ENCODE measurements around the gene GLYATL2. TPM values are rescaled to one million over a fixed set of nuclear protein-coding genes. Genes with fewer than 3 reads are reported as not detected.

GLYATL2 gene
- polyA plus RNA-seq, 1 donor from 2014 or later: not detected

DNA sequence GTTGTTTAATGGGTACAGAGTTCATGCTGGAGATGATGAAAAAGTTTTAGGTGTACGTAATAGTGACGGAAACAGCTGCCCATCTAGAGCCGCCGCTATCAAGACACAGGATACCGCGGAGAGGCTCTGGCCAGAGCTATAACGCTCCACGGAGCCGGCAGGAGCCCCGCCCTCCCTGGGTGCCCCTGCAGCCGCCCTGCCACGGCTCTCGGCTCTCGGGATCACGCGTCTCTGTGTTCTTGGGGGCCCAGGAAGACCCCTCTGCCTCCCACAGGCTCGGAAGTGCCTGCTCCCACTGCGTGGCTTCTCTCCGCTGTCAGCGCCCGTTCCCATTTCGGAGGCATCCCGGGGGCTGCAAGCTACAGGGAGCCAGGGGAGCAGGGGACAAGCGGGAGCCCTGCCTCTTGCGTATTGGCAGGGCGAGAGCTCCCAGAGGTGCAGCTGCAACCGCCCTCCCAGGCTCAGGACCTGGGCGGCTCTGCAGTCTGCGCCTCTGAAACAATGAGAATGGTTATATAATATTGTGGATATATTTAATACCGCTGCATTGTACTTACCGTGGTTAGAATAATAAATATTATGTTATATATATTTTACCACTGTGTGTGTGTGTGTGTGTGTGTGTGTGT is 13.7 kb downstream of the GLYATL2 start:
- TF ChIP-seq EP300 (conservative IDR thresholded peaks at IDR 0.05; ENCODE audit: poor library complexity, severe bottlenecking): no peak
- TF ChIP-seq SMC3 (conservative IDR thresholded peaks at IDR 0.05; ENCODE audit: poor library complexity): no peak
- TF ChIP-seq, protein P1, sequence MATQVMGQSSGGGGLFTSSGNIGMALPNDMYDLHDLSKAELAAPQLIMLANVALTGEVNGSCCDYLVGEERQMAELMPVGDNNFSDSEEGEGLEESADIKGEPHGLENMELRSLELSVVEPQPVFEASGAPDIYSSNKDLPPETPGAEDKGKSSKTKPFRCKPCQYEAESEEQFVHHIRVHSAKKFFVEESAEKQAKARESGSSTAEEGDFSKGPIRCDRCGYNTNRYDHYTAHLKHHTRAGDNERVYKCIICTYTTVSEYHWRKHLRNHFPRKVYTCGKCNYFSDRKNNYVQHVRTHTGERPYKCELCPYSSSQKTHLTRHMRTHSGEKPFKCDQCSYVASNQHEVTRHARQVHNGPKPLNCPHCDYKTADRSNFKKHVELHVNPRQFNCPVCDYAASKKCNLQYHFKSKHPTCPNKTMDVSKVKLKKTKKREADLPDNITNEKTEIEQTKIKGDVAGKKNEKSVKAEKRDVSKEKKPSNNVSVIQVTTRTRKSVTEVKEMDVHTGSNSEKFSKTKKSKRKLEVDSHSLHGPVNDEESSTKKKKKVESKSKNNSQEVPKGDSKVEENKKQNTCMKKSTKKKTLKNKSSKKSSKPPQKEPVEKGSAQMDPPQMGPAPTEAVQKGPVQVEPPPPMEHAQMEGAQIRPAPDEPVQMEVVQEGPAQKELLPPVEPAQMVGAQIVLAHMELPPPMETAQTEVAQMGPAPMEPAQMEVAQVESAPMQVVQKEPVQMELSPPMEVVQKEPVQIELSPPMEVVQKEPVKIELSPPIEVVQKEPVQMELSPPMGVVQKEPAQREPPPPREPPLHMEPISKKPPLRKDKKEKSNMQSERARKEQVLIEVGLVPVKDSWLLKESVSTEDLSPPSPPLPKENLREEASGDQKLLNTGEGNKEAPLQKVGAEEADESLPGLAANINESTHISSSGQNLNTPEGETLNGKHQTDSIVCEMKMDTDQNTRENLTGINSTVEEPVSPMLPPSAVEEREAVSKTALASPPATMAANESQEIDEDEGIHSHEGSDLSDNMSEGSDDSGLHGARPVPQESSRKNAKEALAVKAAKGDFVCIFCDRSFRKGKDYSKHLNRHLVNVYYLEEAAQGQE (IDR thresholded peaks at IDR 0.05; ENCODE audit: borderline replicate concordance): no peak
- no peak for TF ChIP-seq EZH2 (IDR thresholded peaks at IDR 0.05; ENCODE audit: borderline replicate concordance, insufficient read depth, low read length, poor library complexity, severe bottlenecking)
- no peak for TF ChIP-seq RAD21 (conservative IDR thresholded peaks at IDR 0.05)
- TF ChIP-seq POLR2AphosphoS5 (IDR thresholded peaks at IDR 0.05): no peak
- no peak for TF ChIP-seq TAF1 (IDR thresholded peaks at IDR 0.05; ENCODE audit: low read depth)
- no peak for TF ChIP-seq MXI1 (conservative IDR thresholded peaks at IDR 0.05; ENCODE audit: poor library complexity, severe bottlenecking)
- TF ChIP-seq, protein P2, sequence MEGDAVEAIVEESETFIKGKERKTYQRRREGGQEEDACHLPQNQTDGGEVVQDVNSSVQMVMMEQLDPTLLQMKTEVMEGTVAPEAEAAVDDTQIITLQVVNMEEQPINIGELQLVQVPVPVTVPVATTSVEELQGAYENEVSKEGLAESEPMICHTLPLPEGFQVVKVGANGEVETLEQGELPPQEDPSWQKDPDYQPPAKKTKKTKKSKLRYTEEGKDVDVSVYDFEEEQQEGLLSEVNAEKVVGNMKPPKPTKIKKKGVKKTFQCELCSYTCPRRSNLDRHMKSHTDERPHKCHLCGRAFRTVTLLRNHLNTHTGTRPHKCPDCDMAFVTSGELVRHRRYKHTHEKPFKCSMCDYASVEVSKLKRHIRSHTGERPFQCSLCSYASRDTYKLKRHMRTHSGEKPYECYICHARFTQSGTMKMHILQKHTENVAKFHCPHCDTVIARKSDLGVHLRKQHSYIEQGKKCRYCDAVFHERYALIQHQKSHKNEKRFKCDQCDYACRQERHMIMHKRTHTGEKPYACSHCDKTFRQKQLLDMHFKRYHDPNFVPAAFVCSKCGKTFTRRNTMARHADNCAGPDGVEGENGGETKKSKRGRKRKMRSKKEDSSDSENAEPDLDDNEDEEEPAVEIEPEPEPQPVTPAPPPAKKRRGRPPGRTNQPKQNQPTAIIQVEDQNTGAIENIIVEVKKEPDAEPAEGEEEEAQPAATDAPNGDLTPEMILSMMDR (IDR thresholded peaks at IDR 0.05; ENCODE audit: poor library complexity, severe bottlenecking): no peak
- H3K36me3 ChIP-seq (ENCODE audit: insufficient read depth, low read length): no peaks in the 10 kb centered on the region
- H3K4me2 ChIP-seq (ENCODE audit: low read length): no peak overlapping the region
- H3K9me2 ChIP-seq (ENCODE audit: insufficient read depth, low read length): no peaks in the 10 kb centered on the region
- no peaks in the 10 kb centered on the region for H3K27me3 ChIP-seq (ENCODE audit: insufficient read depth, low read depth, low read length)
- H3K27ac ChIP-seq (ENCODE audit: low read length): no peak overlapping the region
- H2AFZ ChIP-seq (ENCODE audit: low read depth, low read length): no peak overlapping the region
- no peaks in the 10 kb centered on the region for H3K79me2 ChIP-seq (replicated peaks; ENCODE audit: insufficient read depth, low read length)
- H4K20me1 ChIP-seq (ENCODE audit: insufficient read depth): no peaks in the 10 kb centered on the region
- H3K4me3 ChIP-seq (ENCODE audit: low read length): no peak overlapping the region
- no peaks in the 10 kb centered on the region for H3K9me3 ChIP-seq (ENCODE audit: low read length)
- no peaks in the 10 kb centered on the region for H3F3A ChIP-seq (ENCODE audit: insufficient read depth, low read length, poor library complexity, severe bottlenecking)
- no peak overlapping the region for H3K9ac ChIP-seq (ENCODE audit: low read length)

DNA sequence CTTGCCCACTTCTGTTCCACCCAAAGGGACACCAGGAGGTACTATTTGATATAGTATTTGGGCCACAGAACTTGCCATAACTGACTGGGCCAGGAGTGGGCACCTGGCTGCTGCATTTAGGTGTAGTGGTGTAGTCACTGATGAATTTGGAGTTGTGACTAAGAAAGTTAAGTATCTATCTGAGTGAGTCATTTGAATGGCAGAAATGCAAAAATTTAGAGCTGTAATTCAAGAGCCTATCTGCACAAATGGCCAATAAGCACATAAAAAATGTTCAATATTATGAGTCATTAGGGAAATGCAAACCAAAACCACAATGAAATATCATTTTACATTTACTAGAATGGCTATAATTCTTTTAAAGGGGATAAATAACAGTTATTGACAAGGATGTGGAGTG is 14.7 kb downstream of the GLYATL2 start:
- TF ChIP-seq MXI1 (conservative IDR thresholded peaks at IDR 0.05; ENCODE audit: poor library complexity, severe bottlenecking) (no peak), EP300 (conservative IDR thresholded peaks at IDR 0.05; ENCODE audit: poor library complexity, severe bottlenecking) (no peak), RAD21 (conservative IDR thresholded peaks at IDR 0.05) (no peak), TAF1 (IDR thresholded peaks at IDR 0.05; ENCODE audit: low read depth) (no peak), SMC3 (conservative IDR thresholded peaks at IDR 0.05; ENCODE audit: poor library complexity) (no peak), EZH2 (IDR thresholded peaks at IDR 0.05; ENCODE audit: borderline replicate concordance, insufficient read depth, low read length, poor library complexity, severe bottlenecking) (no peak), POLR2AphosphoS5 (IDR thresholded peaks at IDR 0.05) (no peak)
- TF ChIP-seq, protein P1 (IDR thresholded peaks at IDR 0.05; ENCODE audit: borderline replicate concordance): no peak
- no peaks in the 10 kb centered on the region for H3K9me2 ChIP-seq (ENCODE audit: insufficient read depth, low read length)

More for the DNA sequence above, 14.7 kb downstream of the GLYATL2 start:
- no peak overlapping the region for H3K27ac ChIP-seq (ENCODE audit: low read length)
- no peaks in the 10 kb centered on the region for H3K9me3 ChIP-seq (ENCODE audit: low read length)
- no peak overlapping the region for H3K9ac ChIP-seq (ENCODE audit: low read length)
- no peaks in the 10 kb centered on the region for H3K36me3 ChIP-seq (ENCODE audit: insufficient read depth, low read length)
- H4K20me1 ChIP-seq (ENCODE audit: insufficient read depth): no peaks in the 10 kb centered on the region
- no peaks in the 10 kb centered on the region for H3K27me3 ChIP-seq (ENCODE audit: insufficient read depth, low read depth, low read length)
- no peaks in the 10 kb centered on the region for H3K79me2 ChIP-seq (replicated peaks; ENCODE audit: insufficient read depth, low read length)
- H3F3A ChIP-seq (ENCODE audit: insufficient read depth, low read length, poor library complexity, severe bottlenecking): no peaks in the 10 kb centered on the region
- no peak overlapping the region for H3K4me2 ChIP-seq (ENCODE audit: low read length)
- H2AFZ ChIP-seq (ENCODE audit: low read depth, low read length): no peak overlapping the region
- no peak overlapping the region for H3K4me3 ChIP-seq (ENCODE audit: low read length)
